Activated CD4-positive, alpha-beta T cell treated with anti-CD3 and anti-CD28 coated beads, Interleukin-2, Interleukin-6, amounts not matched to agents 100 ng/mL and 50 ng/mL, durations not matched to agents 16 hours and 8 hours (primary cell): ENCODE results near the gene CAMK1G.

Source experiments
- DNase-seq: peaks from one replicate; pipeline ENCODE4 v3.0.0-alpha.2; 2020

Gene CAMK1G

GRCh38 chr1:209621286-209621685 is 37.8 kb downstream of the CAMK1G start:
- DNase-seq, result no peak

- no peak for DNase-seq
These were observed 38.5 kb downstream of the CAMK1G start for GRCh38 chr1:209621741-209622655.

GRCh38 chr1:209622841-209623829 is 39.6 kb downstream of the CAMK1G start:
- DNase-seq, result no peak

GRCh38 chr1:209624558-209625549 is 41.3 kb downstream of the CAMK1G start:
- DNase-seq, result no peak

GRCh38 chr1:209625791-209626285 is 42.3 kb downstream of the CAMK1G start:
- no peak for DNase-seq

GRCh38 chr1:209626346-209627026 is 43.0 kb downstream of the CAMK1G start:
- no peak for DNase-seq

- no peak for DNase-seq
These were observed 43.7 kb downstream of the CAMK1G start for GRCh38 chr1:209627027-209627731.

- peak; percentile 90 for DNase-seq
These were observed 44.2 kb downstream of the CAMK1G start for GRCh38 chr1:209627732-209628196.

- DNase-seq, result peak; percentile 44
These were observed 45.2 kb downstream of the CAMK1G start for GRCh38 chr1:209628618-209629299.

GRCh38 chr1:209629621-209630382 is 46.3 kb downstream of the CAMK1G start:
- no peak for DNase-seq

GRCh38 chr1:209630383-209631225 is 47.1 kb downstream of the CAMK1G start:
- DNase-seq, result no peak

GRCh38 chr1:209633335-209633997 is 50.0 kb downstream of the CAMK1G start:
- DNase-seq, result no peak

GRCh38 chr1:209634005-209634737 is 50.7 kb downstream of the CAMK1G start:
- no peak for DNase-seq

GRCh38 chr1:209635850-209636249 is 52.3 kb downstream of the CAMK1G start:
- DNase-seq, result no peak

- DNase-seq, result no peak
These were observed 58.3 kb downstream of the CAMK1G start for GRCh38 chr1:209641832-209642172.

GRCh38 chr1:209642816-209643215 is 59.3 kb downstream of the CAMK1G start:
- no peak for DNase-seq
